HG03457 (cell line): ENCODE data around the gene ATP10A.
"Not testable (repeated sequence)": the region's sequence is repeated elsewhere in the genome, so short reads cannot be mapped to it uniquely, and the experiment has no call there.

Experiments
- ATAC-seq: cut with Tn5 transposase; IDR thresholded peaks from one replicate; pipeline ENCODE4 v1.9.1; 2021; ENCODE audit warnings: moderate number of reproducible peaks; ENCODE audit not compliant: unreplicated experiment

Gene ATP10A

GRCh38 chr15:25667829-25668228, 195.3 kb downstream of the ATP10A start:
- ATAC-seq: no peak

DNA sequence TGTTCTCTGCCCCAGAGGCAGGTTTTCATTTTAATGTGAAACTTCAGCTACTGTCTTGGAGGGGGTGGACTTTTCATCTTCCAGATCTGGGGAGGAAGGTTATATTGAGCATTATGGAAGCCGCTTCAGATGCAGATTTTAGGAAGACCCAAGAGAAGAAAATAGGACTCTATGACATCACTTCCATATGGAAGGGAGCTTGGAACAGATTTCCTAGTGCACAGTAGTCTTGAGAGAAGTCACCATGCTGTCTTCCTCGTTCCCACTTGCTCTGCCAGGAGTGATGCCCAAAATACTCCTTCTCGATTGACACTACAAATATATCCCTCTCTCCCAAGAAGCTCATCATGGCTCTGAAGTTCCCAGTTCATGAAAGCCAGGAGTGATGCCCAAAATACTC, 197.2 kb downstream of the ATP10A start:
- no peak for ATAC-seq

DNA sequence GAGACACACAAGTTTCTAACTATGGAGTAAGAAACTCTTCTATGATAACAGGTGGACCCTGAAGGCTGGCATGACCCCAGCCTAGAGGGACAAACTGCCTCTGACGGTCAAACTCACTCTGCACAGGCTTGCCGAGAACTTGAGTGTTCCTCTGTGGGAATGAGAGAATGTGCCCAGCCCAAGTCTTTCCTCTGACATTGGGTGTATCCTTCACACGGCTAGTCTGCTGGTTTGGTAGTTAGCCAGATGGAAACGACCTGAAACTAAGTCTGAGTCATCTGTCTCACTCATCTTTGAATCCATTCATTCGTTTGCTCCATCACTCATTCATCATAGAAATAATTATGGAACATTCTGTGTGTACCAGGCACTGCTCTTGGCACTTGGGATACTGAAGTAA, 198.4 kb downstream of the ATP10A start:
- ATAC-seq: no peak

DNA sequence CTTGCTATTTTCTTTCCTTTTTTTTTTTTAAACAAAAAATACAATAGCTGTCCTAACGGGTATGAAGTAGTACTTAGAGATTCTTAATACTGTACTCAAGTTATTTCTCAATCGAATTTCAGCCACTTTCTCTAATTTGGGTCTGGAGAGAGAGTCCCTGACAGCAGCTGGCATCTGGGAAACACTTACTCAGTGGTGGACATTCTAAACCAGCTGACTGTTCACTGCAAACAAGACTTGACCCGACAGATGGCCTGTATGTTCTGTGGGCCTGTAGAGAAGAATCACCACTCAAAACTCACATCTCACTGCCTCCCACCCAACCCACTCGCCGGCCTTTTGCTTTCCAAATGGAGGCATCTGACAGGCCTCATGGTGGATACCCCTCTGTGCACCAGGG, 199.6 kb downstream of the ATP10A start:
- ATAC-seq: no peak

- ATAC-seq: no peak
These were observed 201.2 kb downstream of the ATP10A start for GRCh38 chr15:25661898-25662297.

GRCh38 chr15:25659251-25659650, 203.9 kb downstream of the ATP10A start:
- no peak for ATAC-seq

DNA sequence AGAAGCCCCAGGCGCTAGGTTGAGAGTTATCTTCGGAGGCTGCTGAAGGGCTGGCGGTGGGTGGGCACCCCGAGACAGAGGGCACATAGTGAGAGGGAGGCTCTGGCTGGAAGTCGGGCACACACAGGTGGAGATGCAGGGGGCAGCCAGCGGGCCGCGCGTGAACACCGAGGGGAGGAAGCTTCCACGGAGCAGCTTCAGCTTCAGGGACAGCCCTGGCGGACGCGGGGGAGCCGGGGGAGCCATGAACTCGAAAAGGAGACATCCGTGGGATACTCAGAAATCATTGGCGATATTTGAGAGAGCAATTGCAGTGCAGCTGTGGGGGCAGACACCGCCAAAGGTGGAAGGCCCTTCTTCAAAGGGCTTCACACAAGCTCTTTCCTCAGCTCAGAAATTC, 204.6 kb downstream of the ATP10A start:
- no peak for ATAC-seq

- no peak for ATAC-seq
These were observed 207.7 kb downstream of the ATP10A start for GRCh38 chr15:25655207-25655948.

GRCh38 chr15:25653371-25653770, 209.8 kb downstream of the ATP10A start:
- no peak for ATAC-seq

- ATAC-seq: no peak
These were observed 210.4 kb downstream of the ATP10A start for GRCh38 chr15:25652704-25653103.

GRCh38 chr15:25649390-25649789, 213.7 kb downstream of the ATP10A start:
- no peak for ATAC-seq

GRCh38 chr15:25643120-25643519, 220.0 kb downstream of the ATP10A start:
- no peak for ATAC-seq

DNA sequence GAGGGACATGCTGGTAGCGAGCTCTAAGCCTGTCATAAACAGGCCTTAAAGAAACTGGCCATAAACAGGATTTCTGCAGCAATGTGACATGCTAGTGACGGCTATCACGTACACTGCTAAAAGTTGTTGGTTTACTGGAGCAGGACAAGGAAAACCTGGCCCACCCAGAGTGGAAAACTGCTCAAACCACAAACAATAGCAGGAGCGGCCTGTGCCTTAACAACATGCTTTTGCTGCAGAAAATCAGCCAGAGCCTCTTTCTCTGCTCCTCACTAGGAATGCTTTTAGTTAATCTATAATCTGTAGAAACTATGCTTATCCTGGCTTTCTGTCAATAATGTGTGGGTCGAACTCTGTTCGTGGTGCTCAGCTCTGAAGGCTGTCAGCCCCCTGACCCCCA, 221.4 kb downstream of the ATP10A start:
- ATAC-seq: no peak

DNA sequence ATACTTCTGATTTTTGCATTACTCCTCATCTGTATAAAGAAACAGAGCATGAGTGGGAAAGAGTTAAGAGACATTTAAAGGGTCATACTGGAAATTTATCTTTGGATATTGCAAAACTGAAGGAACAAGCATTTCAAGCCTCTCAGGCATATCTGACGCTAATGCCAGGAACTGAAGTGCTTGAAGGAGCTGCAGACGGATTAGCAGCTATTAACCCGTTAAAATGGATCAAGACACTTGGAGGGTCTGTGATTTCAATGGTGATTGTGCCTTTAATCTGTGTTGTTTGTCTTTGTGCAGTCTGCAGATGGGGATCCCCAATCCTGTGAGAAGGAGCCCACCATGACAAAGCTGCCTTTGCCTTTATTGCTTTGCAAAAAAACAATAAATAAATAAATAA, 221.8 kb downstream of the ATP10A start:
- no peak for ATAC-seq

- ATAC-seq: not testable (repeated sequence)
These were observed 222.2 kb downstream of the ATP10A start for GRCh38 chr15:25640959-25641358.

DNA sequence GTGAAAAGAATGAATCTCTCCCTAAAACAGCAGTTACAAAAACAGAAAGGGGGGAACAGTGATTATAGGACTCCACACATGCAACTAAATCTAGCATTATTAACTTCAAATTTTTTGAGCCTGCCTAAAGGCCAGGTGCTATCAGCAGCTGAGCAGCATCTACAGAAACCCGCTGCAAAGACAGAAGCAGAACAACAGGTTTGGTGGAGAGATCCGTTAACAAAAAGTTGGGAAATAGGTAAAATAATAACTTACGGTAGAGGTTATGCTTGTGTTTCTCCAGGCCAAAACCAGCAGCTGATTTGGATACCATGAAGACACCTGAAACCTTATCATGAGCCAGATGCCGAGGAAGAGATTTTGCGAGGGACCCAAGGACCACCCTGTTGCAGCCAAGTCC, 222.7 kb downstream of the ATP10A start:
- ATAC-seq: no peak

GRCh38 chr15:25636486-25636885, 226.6 kb downstream of the ATP10A start:
- not testable (repeated sequence) for ATAC-seq

- ATAC-seq: no peak
These were observed 227.9 kb downstream of the ATP10A start for GRCh38 chr15:25635191-25635590.

DNA sequence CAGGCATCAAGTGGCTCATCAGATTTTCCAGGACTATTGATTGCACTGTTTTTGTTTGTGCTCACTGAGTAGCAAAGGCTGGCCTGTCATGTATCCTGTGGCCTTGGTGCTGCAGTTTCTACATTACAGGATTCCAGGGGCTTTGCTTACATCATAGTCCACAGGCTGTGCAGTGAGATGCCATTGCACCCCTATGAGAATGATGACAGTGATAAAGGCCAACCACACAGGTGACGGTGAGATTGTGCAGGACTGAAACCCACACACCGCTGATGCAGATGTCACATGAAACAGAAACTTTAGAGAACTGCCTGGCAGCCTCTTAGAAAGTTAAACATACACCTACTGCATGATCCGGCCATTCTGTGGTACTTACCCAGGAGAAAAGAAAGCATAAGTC, 229.3 kb downstream of the ATP10A start:
- no peak for ATAC-seq

- no peak for ATAC-seq
These were observed 231.2 kb downstream of the ATP10A start for GRCh38 chr15:25631971-25632370.
